Testis (tissue), 2 donors: Measurements from ENCODE around the gene MGLL.

Experiments used
- CTCF ChIP-seq, 3 experiments: fragments of 450-650 bp in 2 of 3; fragments of 200-600 bp in 1 of 3; sonication (generic) in 1 of 3; IDR thresholded peaks; one replicate each; pipeline ENCODE4 v1.5.1; 2016 to 2019; ENCODE audit warnings: antibody characterized with exemption in 3 of 3, mild to moderate bottlenecking in 2 of 3, moderate library complexity in 1 of 3
- POLR2A ChIP-seq: fragments of 450-650 bp; IDR thresholded peaks from one replicate; pipeline ENCODE4 v1.6.1; 2017; ENCODE audit warnings: antibody characterized with exemption, mild to moderate bottlenecking, moderate library complexity

- TF ChIP-seq CTCF (IDR thresholded peaks at IDR 0.05) (no peak), POLR2A (no peak)
Measured at GRCh38 chr3:127784865-127785710, 37.2 kb downstream of the MGLL start.
